ENCODE results near the gene CXCL3. TPM values are rescaled to one million over a fixed set of nuclear protein-coding genes. Genes with fewer than 3 reads are reported as not detected.

The CXCL3 gene
- total RNA-seq, 1 donor from 2014 or later: 0.30 TPM

- no peak for DNase-seq
- H3K36me3 ChIP-seq: no peaks in the 10 kb centered on the region
- peak overlapping the region; percentile 71 for H3K4me3 ChIP-seq
- peaks cover 30% of the 10 kb centered on the region for H3K4me1 ChIP-seq
- TF ChIP-seq CTCF (IDR thresholded peaks at IDR 0.05; ENCODE audit: borderline replicate concordance): no peak
- intact Hi-C loops (cut with micrococcal nuclease): no loop called here
- peaks cover 16% of the 10 kb centered on the region for H3K27me3 ChIP-seq (ENCODE audit: low read depth)
- no peaks in the 10 kb centered on the region for H3K9me3 ChIP-seq (replicated peaks)
- H3K27ac ChIP-seq (replicated peaks): no peak overlapping the region
Measured at GRCh38 chr4:74037076-74037955, 1.2 kb downstream of the CXCL3 start.

- Histone ChIP-seq H3K27ac (replicated peaks) (no peak overlapping the region), H3K4me1 (peaks cover 19% of the 10 kb centered on the region), H3K36me3 (no peaks in the 10 kb centered on the region), H3K9me3 (replicated peaks) (peaks cover 7% of the 10 kb centered on the region), H3K4me3 (no peak overlapping the region), H3K27me3 (ENCODE audit: low read depth) (peaks cover 16% of the 10 kb centered on the region)
- TF ChIP-seq CTCF (IDR thresholded peaks at IDR 0.05; ENCODE audit: borderline replicate concordance): no peak
- intact Hi-C loops (cut with micrococcal nuclease): no loop called here
- no peak for DNase-seq
Measured at GRCh38 chr4:74033739-74034138, 4.8 kb downstream of the CXCL3 start.

GRCh38 chr4:74032064-74032463 is 6.4 kb downstream of the CXCL3 start:
- intact Hi-C loops (cut with micrococcal nuclease): no loop called here
- TF ChIP-seq CTCF (IDR thresholded peaks at IDR 0.05; ENCODE audit: borderline replicate concordance): no peak
- peaks cover 2% of the 10 kb centered on the region for H3K4me1 ChIP-seq
- H3K36me3 ChIP-seq: no peaks in the 10 kb centered on the region
- no peak overlapping the region for H3K27ac ChIP-seq (replicated peaks)
- peaks cover 23% of the 10 kb centered on the region for H3K9me3 ChIP-seq (replicated peaks)
- peaks cover 10% of the 10 kb centered on the region for H3K27me3 ChIP-seq (ENCODE audit: low read depth)
- H3K4me3 ChIP-seq: no peak overlapping the region
- no peak for DNase-seq

- Histone ChIP-seq H3K9me3 (replicated peaks) (peaks cover 23% of the 10 kb centered on the region), H3K27me3 (ENCODE audit: low read depth) (peaks cover 8% of the 10 kb centered on the region), H3K36me3 (no peaks in the 10 kb centered on the region), H3K4me1 (no peaks in the 10 kb centered on the region), H3K27ac (replicated peaks) (no peak overlapping the region), H3K4me3 (no peak overlapping the region)
- DNase-seq: no peak
- TF ChIP-seq CTCF (IDR thresholded peaks at IDR 0.05; ENCODE audit: borderline replicate concordance): no peak
- intact Hi-C loops (cut with micrococcal nuclease): no loop called here
Measured at GRCh38 chr4:74031576-74031975, 6.9 kb downstream of the CXCL3 start.

- H3K27me3 ChIP-seq (ENCODE audit: low read depth): no peaks in the 10 kb centered on the region
- no peak overlapping the region for H3K27ac ChIP-seq (replicated peaks)
- H3K9me3 ChIP-seq (replicated peaks): peaks cover 35% of the 10 kb centered on the region
- no peaks in the 10 kb centered on the region for H3K4me1 ChIP-seq
- intact Hi-C loops (cut with micrococcal nuclease): no loop called here
- no peak for DNase-seq
- no peak overlapping the region for H3K4me3 ChIP-seq
- no peaks in the 10 kb centered on the region for H3K36me3 ChIP-seq
- TF ChIP-seq CTCF (IDR thresholded peaks at IDR 0.05; ENCODE audit: borderline replicate concordance): no peak
Measured at GRCh38 chr4:74030285-74030684, 8.2 kb downstream of the CXCL3 start.

All from left ventricle myocardium inferior (tissue), 1 donor.